GM19099 (cell line): Measurements from ENCODE around the gene C2CD3.

Experiments
- POLR2A ChIP-seq: IDR thresholded peaks from 3 replicates; pipeline ENCODE4 v1.6.1; 2011; ENCODE audit warnings: low read depth; ENCODE audit not compliant: insufficient read length; ENCODE audit errors: extremely low read depth

Gene C2CD3, protein sequence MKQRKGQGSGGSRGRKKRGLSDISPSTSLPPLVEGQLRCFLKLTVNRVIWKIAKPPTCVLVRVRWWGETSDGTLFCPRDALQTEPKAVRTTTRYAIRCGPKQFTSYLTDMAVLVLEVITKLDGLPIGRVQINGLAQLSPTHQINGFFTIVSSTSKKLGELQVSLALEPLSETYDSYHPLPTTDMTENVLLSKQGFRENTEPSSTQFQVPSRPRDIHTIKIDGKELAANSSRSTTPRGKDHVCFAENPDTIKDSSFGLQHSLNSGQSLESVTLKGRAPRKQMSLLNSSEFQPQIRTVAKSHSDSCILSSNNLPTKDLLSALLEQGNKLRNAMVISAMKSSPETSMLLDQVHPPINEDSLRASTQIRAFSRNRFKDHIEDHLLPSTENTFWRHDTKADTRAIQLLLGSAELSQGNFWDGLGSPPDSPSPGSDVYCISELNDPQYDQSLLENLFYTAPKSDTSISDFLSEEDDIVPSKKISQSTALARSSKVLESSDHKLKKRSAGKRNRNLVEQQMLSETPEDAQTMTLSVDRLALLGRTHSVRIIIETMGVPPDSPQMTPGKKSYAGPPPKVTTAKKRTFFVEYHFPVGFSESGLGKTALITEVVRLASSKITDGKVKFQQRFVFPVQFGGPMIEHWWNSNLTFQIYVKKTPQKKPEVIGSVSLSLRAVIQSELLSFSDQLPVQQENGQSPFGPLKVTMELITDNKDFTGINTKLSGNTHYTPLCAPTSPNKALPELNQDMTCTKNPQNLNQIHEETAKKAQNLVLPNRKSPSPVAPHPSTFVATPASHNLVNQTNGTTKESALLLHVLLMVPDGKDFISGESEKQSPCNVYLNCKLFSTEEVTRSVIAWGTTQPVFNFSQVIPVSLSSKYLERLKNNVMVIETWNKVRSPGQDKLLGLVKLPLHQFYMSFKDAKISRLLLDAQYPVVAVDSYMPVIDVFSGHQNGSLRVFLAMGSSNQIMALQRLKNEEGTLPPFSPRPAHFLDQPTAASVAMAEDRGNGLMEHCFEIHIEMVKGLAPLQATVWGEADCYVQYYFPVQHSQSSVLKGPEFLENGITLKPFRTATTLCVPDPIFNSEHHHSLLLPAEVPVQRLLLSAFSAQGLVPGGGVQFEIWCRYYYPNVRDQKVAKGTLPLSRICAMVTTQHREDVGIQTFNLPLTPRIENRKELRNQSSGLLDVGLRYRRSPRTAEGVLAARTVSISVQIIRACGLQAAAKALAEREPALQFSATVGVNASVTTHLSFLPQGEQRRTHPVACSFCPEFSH (N-terminal part only)

DNA sequence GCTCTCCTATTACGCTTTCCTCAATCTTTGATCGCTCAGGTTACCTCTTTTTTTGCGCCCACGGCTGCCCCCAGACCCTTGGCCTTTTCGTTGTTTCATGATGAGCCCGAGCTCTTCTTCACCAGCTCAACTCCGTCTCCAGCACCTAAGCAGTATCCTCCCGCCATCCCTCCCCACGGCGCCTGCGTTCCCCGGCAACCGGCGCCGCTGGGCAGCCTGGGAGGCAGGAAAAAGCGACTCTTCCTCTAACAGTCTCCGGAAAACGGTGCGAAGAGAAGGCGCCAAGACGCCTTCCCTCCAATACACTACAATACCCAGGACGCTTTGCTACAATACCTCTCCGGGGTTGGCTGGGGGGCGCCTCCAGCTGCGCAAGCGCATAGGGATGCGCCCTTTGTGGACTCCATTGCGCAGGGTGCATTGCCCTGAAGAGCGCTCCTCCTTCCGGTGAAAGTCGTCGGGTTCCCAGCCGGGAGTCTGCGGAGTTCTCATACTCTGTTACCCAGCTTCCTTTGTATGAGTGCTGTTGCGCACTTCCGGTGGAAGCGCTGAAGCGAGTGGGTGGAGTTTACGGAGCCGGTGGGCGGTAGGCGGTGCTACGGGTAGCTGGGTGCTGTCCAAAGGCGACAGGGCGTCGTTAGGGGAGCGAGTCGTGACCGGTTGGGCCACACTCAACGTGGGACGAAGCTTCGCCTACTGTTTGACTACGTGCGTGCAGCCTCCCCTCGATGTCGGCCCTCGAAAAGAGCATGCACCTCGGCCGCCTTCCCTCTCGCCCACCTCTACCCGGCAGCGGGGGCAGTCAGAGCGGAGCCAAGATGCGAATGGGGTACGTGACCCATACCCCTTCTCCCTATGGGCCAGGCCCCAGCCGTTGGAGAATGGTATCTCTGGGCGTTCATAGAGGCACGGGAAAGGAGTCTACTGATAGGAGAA, at the start of gene C2CD3, which contains the start of gene PPME1:
TSS of gene C2CD3 (minus strand) at position 309 of the 936 bp plus-strand sequence. CDS start at position 99, 210 bp downstream.
TSS of gene PPME1 (plus strand) at position 596 of the 936 bp plus-strand sequence. CDS start at position 729, 133 bp downstream.
- peak; percentile 84 for TF ChIP-seq POLR2A

DNA sequence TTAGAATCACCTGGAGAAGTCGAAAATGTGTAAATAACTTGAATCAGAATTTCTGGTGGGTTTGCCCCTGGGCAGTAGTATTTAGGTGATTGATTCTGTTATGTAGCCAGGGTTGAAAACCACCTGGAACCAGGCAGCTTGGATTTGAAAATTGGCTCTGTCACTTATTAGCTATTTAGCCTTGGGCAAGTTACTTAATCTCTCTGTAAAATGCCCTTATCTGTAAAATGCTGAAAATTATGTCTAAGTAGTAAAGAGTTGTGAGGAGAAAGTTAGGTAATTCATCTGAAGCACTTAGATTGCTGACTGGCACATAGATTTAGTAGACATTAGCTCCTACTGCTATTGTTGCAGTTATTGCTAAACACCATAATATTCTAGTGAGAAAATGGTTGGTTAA, 49.6 kb upstream of the C2CD3 start:
- no peak for TF ChIP-seq POLR2A

DNA sequence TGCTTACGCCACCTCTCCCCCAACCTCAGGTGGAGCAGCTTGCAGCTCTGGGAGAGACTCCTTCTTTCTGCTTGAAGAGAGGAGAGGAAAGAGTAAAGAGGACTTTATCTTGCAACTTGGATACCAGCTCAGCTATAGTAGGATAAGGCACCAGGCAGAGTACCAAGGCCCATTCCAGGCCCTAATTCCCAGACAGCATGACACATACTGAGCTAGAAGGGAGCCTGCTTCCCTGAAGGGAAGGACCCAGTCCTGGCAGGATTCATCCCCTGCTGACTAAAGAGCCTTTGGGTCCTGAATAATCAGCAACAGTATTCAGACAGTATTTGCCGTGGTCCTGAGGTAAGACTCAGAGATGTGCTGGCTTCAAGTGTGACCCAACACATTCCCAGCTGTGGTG, 41.7 kb upstream of the C2CD3 start:
- TF ChIP-seq POLR2A: no peak

DNA sequence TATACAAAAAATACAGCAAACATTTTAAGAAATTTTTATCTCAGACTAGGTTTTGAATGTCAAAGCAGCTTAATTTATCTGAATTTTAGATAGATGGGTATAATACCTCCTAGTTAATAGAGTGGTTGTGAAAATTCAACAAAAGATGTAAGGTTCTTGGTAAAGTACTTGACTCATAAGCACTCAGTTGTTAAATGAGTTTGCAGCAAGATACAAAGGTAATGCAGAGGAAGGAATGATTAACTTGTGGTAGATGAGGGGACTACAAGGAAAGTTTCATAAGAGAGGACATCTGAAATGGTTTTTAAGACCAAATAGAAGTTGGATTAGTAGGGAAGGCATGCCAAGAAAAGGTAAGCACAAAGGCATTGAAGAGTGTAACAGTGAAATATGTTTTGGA, 37.7 kb upstream of the C2CD3 start:
- no peak for TF ChIP-seq POLR2A

DNA sequence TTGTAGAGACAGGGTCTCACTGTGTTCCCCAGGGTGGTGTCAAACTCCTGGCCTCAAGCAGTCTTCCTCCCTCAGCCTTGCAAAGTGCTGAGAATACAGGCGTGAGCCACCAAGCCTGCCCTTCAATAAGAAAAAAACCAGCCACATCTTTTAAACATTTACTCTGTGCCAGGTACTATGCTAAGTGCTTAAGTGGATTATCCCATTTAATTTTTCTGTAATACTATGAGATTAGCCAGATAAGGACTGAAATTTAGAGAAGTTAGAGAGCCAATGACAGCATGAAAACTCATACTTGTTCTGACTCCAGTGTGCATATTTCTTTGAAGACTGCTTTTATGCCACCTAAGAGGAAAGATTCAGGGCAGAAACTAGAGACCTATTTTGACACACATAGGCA, 35.9 kb upstream of the C2CD3 start:
- no peak for TF ChIP-seq POLR2A

DNA sequence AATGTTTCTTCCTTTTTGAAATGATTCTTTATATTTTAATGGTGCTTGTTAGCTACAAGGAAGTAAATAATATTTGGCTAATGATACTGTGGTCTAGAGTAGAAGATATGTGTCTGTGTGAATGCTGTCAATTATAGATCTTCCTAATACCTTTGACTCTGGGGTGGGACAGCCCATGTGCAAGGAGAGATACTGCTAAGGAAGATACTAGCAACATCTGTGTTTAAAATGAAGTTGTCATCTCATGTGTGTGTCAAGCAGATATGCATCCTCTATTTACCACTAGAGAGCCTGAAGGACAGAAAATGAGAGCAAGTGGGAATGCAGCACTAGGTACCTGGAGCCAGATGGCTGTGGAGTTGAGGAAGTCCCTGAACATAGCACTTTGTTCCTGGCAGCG, 34.4 kb upstream of the C2CD3 start:
- TF ChIP-seq POLR2A: no peak

DNA sequence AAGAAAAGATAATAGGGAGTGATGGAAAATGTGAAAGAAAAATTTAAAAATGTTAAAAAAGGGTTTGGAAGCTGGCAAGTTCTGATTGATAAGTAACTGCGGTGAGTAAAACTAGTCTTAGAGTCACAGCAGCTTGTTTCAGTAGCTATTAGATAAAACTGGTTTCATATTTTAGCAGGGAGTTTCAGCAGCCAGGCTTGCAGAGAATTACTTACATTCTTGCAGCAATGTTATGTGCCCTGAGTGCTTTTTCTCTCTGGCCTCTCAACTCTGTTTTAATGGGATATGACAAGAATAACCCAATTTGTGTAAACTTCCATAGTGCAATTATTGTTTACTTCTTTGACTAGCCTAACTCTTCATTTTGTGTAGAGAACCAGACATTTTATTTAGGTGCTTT, 33.9 kb upstream of the C2CD3 start:
- TF ChIP-seq POLR2A: no peak

DNA sequence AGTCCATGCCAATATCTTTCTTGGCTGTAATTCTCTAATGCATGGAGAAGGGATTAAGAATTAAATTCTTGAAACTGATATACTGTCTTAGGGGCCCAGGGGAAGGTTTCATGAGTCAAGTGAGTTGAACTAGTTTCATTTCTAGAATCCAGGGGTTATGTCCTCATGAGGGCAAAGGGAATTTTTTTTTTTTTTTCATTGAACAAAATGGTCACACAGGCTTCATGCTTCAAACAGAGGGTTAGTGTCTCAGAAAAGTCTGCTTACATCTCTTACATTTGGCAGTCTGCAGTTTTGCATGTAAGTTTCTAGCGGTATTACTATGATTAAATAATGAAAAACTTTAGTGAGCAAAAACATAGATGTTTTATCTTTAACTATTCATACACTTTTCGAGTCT, 33.2 kb upstream of the C2CD3 start:
- TF ChIP-seq POLR2A: no peak

DNA sequence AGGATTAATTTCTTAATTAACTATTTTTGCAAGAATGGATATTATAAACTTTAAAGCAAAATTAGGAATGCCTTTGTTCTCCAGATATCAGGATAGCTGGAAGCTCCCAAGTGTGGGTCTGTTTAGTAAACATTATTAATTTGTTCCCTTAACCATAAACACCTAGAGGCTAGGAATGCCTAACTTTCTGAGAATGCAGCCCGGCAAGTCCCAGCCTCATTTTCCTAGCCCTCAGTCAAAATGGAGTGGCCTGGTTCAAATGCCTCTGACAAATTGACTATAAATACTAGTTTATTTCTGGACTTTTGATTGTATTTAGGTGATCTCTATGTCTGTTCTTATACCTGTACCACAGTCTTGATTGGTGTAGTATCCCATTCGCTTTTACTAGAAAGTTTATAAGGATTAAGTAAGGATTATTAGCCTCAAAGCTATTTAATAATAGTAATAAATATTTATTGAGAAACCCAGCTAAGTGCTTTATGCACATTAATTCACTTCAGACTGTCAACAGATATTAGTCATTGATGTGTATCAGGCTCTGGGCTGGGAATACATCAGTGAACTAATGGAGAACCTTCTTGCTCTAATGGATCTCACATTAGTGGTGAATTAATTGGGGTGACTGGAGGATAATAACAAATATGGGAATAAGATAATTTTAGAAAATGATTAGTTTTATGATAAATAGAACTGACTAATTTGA, 26.1 kb upstream of the C2CD3 start:
- TF ChIP-seq POLR2A: no peak

DNA sequence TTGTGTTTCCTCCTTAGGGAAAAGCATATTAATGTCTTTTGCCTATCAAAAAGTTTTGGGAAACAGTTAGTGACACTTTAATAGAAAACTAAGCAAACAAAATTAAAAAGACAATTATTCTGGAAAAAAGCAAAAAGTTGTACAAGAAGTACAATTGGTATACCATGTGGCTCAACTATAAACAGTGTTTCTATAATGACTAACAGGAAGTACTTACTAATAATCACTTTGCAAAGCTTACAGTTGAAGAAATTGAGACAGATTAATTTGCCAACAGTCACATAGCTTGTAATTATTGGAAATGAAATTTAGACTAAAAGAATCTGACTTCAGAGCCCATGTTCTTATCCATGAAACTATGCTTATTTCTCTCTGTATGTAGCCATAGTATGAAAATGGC, 25.0 kb upstream of the C2CD3 start:
- TF ChIP-seq POLR2A: no peak

DNA sequence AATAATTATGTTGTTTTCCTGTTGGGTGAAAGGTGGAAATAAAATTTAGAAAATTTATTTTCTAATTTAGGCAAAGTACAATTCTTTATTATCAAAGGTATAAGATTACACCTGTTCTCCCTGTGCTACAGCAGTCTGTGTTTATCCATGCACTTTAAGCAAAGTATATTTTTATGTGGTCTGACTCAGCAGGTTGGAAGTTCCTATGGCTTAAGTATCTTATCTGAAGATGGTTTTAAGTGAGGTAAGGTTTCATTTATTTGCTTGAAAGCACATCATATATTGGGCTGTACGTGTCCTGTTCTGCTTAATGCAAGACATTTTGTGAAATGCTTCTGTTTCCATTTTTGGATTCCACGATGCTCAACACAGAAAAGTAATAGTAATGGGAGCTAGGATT, 14.9 kb upstream of the C2CD3 start:
- TF ChIP-seq POLR2A: no peak

DNA sequence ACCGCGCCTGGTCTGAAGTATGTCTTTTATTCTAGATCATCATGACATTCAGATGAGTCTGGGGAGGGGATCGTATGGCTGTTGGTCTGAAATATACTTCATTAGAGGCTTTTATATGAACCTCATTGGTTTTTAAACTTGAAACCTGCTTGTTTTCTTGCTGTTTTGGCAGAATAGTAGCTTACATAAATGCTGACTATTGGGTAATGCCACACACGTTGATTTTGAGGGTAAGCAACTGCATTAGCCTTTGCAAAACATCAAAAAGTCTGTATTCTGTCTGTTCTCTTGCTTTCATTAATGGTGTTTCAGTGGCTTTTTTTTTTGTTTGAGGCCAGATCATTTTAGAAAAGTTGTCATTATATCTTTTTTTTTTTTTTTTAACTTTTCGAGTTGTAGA, 14.5 kb upstream of the C2CD3 start:
- no peak for TF ChIP-seq POLR2A

DNA sequence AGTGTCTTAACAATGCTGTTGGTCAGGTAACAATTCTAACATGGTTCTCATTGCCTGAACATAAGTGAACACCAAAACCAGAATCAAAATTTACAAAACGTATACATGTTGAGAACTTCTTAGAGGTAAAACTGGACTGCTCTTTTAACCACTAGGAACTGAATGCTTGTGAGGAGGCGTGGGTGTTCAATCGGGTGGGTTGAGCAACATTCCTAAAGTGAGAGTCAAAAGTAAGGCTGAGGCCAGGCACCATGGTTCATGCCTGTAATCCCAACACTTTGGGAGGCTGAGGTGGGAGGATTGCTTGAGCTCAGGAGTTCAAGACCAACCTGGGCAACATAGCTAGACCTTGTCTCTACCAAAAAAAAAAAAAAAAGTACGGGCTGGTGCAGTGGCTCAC, 11.8 kb upstream of the C2CD3 start:
- no peak for TF ChIP-seq POLR2A
